Smooth muscle cell (in vitro differentiated cells): ENCODE data around the gene SCAANT1. TPM values are rescaled to one million over a fixed set of nuclear protein-coding genes. Genes with fewer than 3 reads are reported as not detected.
A peak's percentile ranks its signal among the peaks of the same experiment; 100 is the strongest.

Experiments used
- DNase-seq: peaks from one replicate; lab custom pipeline; 2025; ENCODE audit not compliant: unreplicated experiment; lab: John Stamatoyannopoulos, UW
- H2AFZ ChIP-seq: fragments of 200-600 bp; sonication (generic); 2 replicates; pipeline ENCODE4 v1.6.0; 2016; ENCODE audit warnings: antibody characterized with exemption, low read depth, mild to moderate bottlenecking
- H3F3A ChIP-seq: fragments of 200-600 bp; sonication (generic); 2 replicates; pipeline ENCODE4 v1.6.0; 2017; ENCODE audit warnings: antibody characterized with exemption, low read depth
- H3K27ac ChIP-seq: fragments of 200-600 bp; sonication (generic); 2 replicates; pipeline ENCODE4 v1.5.1; 2016; ENCODE audit warnings: low read depth, mild to moderate bottlenecking
- H3K27me3 ChIP-seq: fragments of 200-600 bp; sonication (generic); 2 replicates; pipeline ENCODE4 v1.6.1; 2016; ENCODE audit warnings: low read depth, mild to moderate bottlenecking
- H3K36me3 ChIP-seq: fragments of 200-600 bp; sonication (generic); 2 replicates; pipeline ENCODE4 v1.5.1; 2016; ENCODE audit warnings: low read depth
- H3K4me1 ChIP-seq: fragments of 200-600 bp; sonication (generic); 2 replicates; pipeline ENCODE4 v1.5.1; 2016; ENCODE audit warnings: low read depth
- H3K4me2 ChIP-seq: fragments of 200-600 bp; sonication (generic); 2 replicates; pipeline ENCODE4 v1.6.0; 2016; ENCODE audit warnings: mild to moderate bottlenecking
- H3K4me3 ChIP-seq: fragments of 200-600 bp; sonication (generic); 2 replicates; pipeline ENCODE4 v1.5.1; 2016; ENCODE audit warnings: mild to moderate bottlenecking
- H3K79me2 ChIP-seq: fragments of 200-600 bp; sonication (generic); 2 replicates; pipeline ENCODE4 v1.6.0; 2016; ENCODE audit warnings: low read depth, mild to moderate bottlenecking
- H3K9ac ChIP-seq: fragments of 200-600 bp; sonication (generic); 2 replicates; pipeline ENCODE4 v1.6.0; 2016; ENCODE audit warnings: low read depth
- H3K9me3 ChIP-seq: fragments of 200-600 bp; sonication (generic); replicated peaks from 2 replicates; pipeline ENCODE4 v1.5.1; 2016; ENCODE audit warnings: low read depth
- H4K20me1 ChIP-seq: fragments of 200-600 bp; sonication (generic); 2 replicates; pipeline ENCODE4 v1.6.0; 2016; ENCODE audit warnings: low read depth
- CTCF ChIP-seq: fragments of 200-600 bp; sonication (generic); IDR thresholded peaks from 2 replicates; pipeline ENCODE4 v1.5.1; 2017; ENCODE audit warnings: borderline replicate concordance, mild to moderate bottlenecking, antibody characterized with exemption; ENCODE audit not compliant: insufficient read depth, poor library complexity, severe bottlenecking
- WGBS: methylation state at CpG from one replicate; pipeline ENCODE4 v1.1.7; 2016; ENCODE audit warnings: low lambda C conversion rate; 5-methylcytosine and 5-hydroxymethylcytosine counted together
- polyA plus RNA-seq: library from polyadenylated mRNA; unstranded; fragments of >200 nt; fragmentation: Nextera tagmentation; extraction: Ambion mirVana; gene quantifications from 2 replicates; pipeline ENCODE4 v1.2.1, GENCODE V29; 2016
- total RNA-seq: library from RNA; depleted of rRNA; stranded (reverse); fragments of >200 nt; gene quantifications from 2 replicates; pipeline ENCODE4 v1.2.3, GENCODE V29; 2014

The SCAANT1 gene
- total and polyA plus RNA-seq, 2 experiments from 2014 or later, result not detected

DNA sequence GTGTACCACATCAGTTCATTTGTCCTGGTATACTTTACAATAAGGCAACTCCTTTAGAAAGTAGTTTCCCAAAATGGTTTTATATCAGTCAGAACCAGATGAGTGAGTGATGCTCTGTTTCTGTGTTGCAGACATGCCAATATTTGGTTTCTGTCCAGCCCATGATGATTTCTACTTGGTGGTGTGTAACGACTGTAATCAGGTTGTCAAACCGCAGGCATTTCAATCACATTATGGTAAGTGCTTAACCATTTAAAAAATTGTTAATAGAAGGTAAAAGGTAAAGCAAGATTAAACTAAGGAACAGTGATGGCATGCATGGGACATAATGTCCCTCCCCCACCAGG is 40.0 kb upstream of the SCAANT1 start:
- Histone ChIP-seq H3K4me1 (peaks cover 16% of the 10 kb centered on the region), H3K27me3 (no peaks in the 10 kb centered on the region), H3F3A (no peaks in the 10 kb centered on the region), H3K27ac (no peak overlapping the region), H3K36me3 (no peaks in the 10 kb centered on the region), H3K79me2 (peaks cover 16% of the 10 kb centered on the region), H3K9me3 (no peaks in the 10 kb centered on the region), H3K9ac (no peak overlapping the region), H4K20me1 (peaks cover 49% of the 10 kb centered on the region), H3K4me2 (no peak overlapping the region), H2AFZ (no peak overlapping the region), H3K4me3 (no peak overlapping the region)
- no peak for TF ChIP-seq CTCF
- WGBS, result 93% methylated on average over 2 of the region's 2 CpGs
- DNase-seq, result no peak

DNA sequence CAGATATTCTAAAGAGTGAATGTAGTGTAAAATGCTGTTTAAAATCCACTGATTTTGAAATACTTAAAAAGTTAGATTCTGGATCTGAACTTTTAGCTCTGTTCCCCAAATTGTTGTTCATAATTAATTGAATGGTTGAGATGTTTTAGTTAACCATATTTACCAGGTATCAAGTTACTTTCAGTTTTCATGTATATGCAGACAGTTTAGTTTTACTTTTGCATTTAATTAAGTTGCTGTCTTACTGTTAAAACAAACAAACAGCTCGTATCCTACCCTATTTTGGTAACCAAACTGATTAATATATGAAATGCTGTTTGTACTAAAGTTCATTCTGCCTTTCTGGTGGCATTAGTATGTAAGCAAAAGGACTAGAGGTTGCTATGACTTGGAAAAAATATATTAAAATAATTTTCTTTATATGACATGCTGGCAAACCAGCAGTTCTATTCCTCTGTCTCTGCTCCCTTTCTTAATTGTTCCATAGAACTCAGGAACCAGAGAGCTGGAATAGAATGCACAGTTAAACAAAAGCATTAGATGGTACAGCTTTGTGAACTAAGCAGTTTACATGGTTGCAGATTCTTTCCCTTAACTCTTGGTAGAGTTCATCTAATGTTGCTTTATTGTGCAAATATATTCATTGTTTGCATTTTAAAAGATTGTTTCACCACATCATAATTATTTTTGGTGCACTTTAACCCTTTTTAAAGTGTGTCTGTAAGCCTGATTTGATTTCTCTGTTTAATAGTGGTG is 39.5 kb upstream of the SCAANT1 start:
- H3K4me2 ChIP-seq, result no peak overlapping the region
- no peaks in the 10 kb centered on the region for H3K9me3 ChIP-seq
- peaks cover 10% of the 10 kb centered on the region for H3K4me1 ChIP-seq
- H2AFZ ChIP-seq, result no peak overlapping the region
- peaks cover 44% of the 10 kb centered on the region for H4K20me1 ChIP-seq
- H3K27me3 ChIP-seq, result no peaks in the 10 kb centered on the region
- H3K27ac ChIP-seq, result no peak overlapping the region
- no peaks in the 10 kb centered on the region for H3F3A ChIP-seq
- H3K9ac ChIP-seq, result no peak overlapping the region
- 82% methylated on average over 1 of the region's 1 CpG for WGBS
- H3K36me3 ChIP-seq, result no peaks in the 10 kb centered on the region
- TF ChIP-seq CTCF, result no peak
- no peak for DNase-seq
- no peak overlapping the region for H3K4me3 ChIP-seq
- peaks cover 16% of the 10 kb centered on the region for H3K79me2 ChIP-seq

DNA sequence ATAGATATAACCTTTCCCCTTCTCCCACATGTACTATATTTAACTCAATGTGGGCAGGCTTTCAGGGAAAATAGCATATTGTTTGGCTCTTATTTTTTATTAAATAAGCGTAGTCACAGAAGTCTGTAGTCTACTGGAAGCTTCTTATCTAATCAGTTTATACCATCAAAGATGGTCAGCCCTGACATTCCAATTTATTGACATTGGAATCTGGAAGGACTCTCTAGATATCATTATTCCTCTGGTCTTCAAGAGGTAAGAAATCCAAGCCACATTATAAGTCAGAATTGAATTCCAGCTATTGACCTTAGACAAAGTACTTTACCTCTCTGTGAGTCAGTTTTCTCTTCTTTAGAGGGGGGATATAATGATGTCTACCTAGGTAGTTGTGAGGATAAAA is 38.5 kb upstream of the SCAANT1 start:
- peaks cover 34% of the 10 kb centered on the region for H4K20me1 ChIP-seq
- no peaks in the 10 kb centered on the region for H3K9me3 ChIP-seq
- no peak for TF ChIP-seq CTCF
- H3F3A ChIP-seq, result no peaks in the 10 kb centered on the region
- DNase-seq, result no peak
- no peak overlapping the region for H3K4me3 ChIP-seq
- peaks cover 21% of the 10 kb centered on the region for H3K79me2 ChIP-seq
- no peak overlapping the region for H3K27ac ChIP-seq
- H3K36me3 ChIP-seq, result no peaks in the 10 kb centered on the region
- H3K9ac ChIP-seq, result no peak overlapping the region
- H3K4me1 ChIP-seq, result peaks cover 6% of the 10 kb centered on the region
- H3K4me2 ChIP-seq, result no peak overlapping the region
- no peak overlapping the region for H2AFZ ChIP-seq
- H3K27me3 ChIP-seq, result no peaks in the 10 kb centered on the region
- 97% methylated on average over 1 of the region's 1 CpG for WGBS

- no peak for DNase-seq
- WGBS, result 88% methylated on average over 2 of the region's 2 CpGs
These were observed 36.8 kb upstream of the SCAANT1 start for GRCh38 chr3:63949005-63949404.

More at GRCh38 chr3:63949005-63949404, 36.8 kb upstream of the SCAANT1 start:
- peak overlapping the region; percentile 78 for H3K27ac ChIP-seq
- peak overlapping the region; percentile 14 for H3K4me2 ChIP-seq
- H3K9me3 ChIP-seq, result no peaks in the 10 kb centered on the region
- no peaks in the 10 kb centered on the region for H3K36me3 ChIP-seq
- H3K4me3 ChIP-seq, result no peak overlapping the region
- no peaks in the 10 kb centered on the region for H3F3A ChIP-seq
- TF ChIP-seq CTCF, result no peak
- H4K20me1 ChIP-seq, result peaks cover 30% of the 10 kb centered on the region
- peak overlapping the region; percentile 75 for H3K9ac ChIP-seq
- H3K79me2 ChIP-seq, result peaks cover 29% of the 10 kb centered on the region
- peaks cover 6% of the 10 kb centered on the region for H3K4me1 ChIP-seq
- no peak overlapping the region for H2AFZ ChIP-seq
- no peaks in the 10 kb centered on the region for H3K27me3 ChIP-seq
